Activated T-helper 17 cell treated with anti-CD3 and anti-CD28 coated beads, Interleukin-2, amount 50 U/mL, for 72 hours (primary cell): ENCODE data around the gene WDR70. TPM values are rescaled to one million over a fixed set of nuclear protein-coding genes. Genes with fewer than 3 reads are reported as not detected.
"Not testable (repeated sequence)": the region's sequence is repeated elsewhere in the genome, so short reads cannot be mapped to it uniquely, and the experiment has no call there.

Source experiments
- ATAC-seq: fragments of 150-1000 bp; cut with Tn5 transposase; replicated peaks from 2 replicates; pipeline ENCODE4 v1.10.0; 2021; ENCODE audit warnings: mild to moderate bottlenecking, moderate library complexity
- H3K27ac Mint-ChIP-seq: one replicate; pipeline ENCODE4 v1.8.0; 2022; ENCODE audit warnings: mixed read lengths
- H3K27me3 Mint-ChIP-seq: one replicate; pipeline ENCODE4 v1.8.0; 2022; ENCODE audit warnings: mixed read lengths
- H3K36me3 Mint-ChIP-seq: one replicate; pipeline ENCODE4 v1.8.0; 2022; ENCODE audit warnings: low read depth, mild to moderate bottlenecking, mixed read lengths
- H3K4me1 Mint-ChIP-seq: one replicate; pipeline ENCODE4 v1.8.0; 2022; ENCODE audit warnings: mixed read lengths
- H3K4me3 Mint-ChIP-seq: one replicate; pipeline ENCODE4 v1.8.0; 2022; ENCODE audit warnings: mild to moderate bottlenecking, mixed read lengths
- H3K9me3 Mint-ChIP-seq: one replicate; pipeline ENCODE4 v1.8.0; 2022; ENCODE audit warnings: mixed read lengths
- total RNA-seq, 2 donors: library from RNA; stranded (reverse); gene quantifications; one replicate each; pipeline ENCODE4 v1.2.3, GENCODE V29; 2022

Gene WDR70
- total RNA-seq, 2 donors from 2014 or later, result 20.2 to 39.4 TPM

DNA sequence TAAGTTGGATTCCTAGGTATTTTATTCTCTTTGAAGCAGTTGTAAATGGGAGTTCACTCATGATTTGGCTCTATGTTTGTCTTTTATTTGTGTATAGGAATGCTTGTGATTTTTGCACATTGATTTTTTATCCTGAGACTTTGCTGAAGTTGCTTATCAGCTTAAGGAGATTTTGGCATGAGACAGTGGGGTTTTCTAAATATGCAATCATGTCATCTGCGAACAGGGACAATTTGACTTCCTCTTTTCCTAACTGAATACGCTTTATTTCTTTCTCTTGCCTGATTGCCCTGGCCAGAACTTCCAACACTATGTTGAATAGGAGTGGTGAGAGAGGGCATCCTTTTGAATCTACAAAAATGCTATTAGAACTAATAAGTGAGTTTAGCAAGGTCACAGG lies 215.7 kb downstream of the WDR70 start:
- H3K27ac Mint-ChIP-seq, H3K9me3 Mint-ChIP-seq, H3K4me3 Mint-ChIP-seq, H3K4me1 Mint-ChIP-seq, ATAC-seq, H3K27me3 Mint-ChIP-seq: not testable (repeated sequence)
- peaks cover 24% of the 10 kb centered on the region for H3K36me3 Mint-ChIP-seq

DNA sequence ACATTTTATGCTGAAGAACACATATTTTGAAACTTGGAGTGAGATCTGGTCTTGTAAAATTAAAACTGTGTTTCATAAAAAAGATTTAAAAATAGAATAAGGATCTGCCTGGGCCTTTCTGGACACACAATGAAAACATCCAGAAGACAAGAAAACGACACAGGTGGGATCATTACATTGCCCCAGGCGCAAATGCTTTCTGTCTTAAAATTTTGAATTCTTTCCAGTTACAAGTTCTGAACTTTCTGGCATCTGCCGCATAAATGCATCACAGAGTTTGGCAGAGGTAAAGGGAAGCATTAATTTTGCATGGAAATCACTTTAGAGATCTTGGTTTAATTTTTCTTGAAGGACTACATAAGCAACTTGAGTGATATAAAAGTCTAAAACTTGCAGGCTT lies 219.6 kb downstream of the WDR70 start:
- no peak overlapping the region for H3K27ac Mint-ChIP-seq

DNA sequence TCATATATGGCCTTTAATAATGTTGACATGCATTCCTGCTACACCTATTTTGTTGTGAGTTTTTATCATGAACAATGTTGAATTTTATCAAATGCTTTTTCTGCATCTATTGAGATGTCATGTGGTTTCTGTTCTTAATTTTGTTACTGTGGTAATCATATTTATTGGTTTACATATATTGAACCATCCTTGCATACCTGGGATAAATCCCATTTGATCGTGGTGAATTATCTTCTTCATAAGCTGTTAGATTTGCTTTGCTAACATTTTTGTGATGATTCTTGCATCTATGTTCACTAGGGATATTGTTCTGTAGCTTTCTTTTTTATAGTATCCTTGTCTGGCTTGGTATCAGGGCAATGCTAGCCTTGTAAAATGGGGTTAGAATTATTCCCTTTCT lies 222.0 kb downstream of the WDR70 start:
- Mint-ChIP-seq H3K36me3 (peaks cover 31% of the 10 kb centered on the region), H3K9me3 (peaks cover 14% of the 10 kb centered on the region), H3K27ac (no peak overlapping the region), H3K27me3 (no peaks in the 10 kb centered on the region), H3K4me3 (no peak overlapping the region), H3K4me1 (no peaks in the 10 kb centered on the region)
- no peak for ATAC-seq

More for the DNA sequence above, 219.6 kb downstream of the WDR70 start:
- Mint-ChIP-seq H3K4me1 (no peaks in the 10 kb centered on the region), H3K9me3 (peaks cover 14% of the 10 kb centered on the region), H3K36me3 (peaks cover 25% of the 10 kb centered on the region), H3K27me3 (no peaks in the 10 kb centered on the region), H3K4me3 (no peak overlapping the region)
- ATAC-seq, result no peak

DNA sequence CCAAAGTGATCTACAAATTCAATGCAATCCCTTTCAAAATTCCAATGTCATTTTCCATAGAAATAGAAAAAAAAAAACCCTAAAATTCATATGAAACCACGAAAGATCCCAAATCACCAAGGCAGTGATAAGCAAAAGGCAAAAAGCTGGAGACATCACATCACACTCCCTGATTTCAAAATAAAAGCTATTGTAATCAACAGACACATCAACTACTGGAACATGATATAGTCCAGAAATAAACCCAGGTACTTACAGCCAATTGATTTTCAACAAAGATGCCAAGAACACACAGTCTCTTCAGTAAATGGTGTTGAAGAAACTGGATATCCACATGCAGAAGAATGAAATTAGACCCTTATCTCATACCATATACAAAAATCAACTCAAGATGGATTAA lies 224.0 kb downstream of the WDR70 start:
- Mint-ChIP-seq H3K4me1 (no peaks in the 10 kb centered on the region), H3K36me3 (peaks cover 36% of the 10 kb centered on the region), H3K27me3 (no peaks in the 10 kb centered on the region), H3K4me3 (no peak overlapping the region), H3K27ac (no peak overlapping the region), H3K9me3 (peaks cover 13% of the 10 kb centered on the region)
- ATAC-seq, result no peak

DNA sequence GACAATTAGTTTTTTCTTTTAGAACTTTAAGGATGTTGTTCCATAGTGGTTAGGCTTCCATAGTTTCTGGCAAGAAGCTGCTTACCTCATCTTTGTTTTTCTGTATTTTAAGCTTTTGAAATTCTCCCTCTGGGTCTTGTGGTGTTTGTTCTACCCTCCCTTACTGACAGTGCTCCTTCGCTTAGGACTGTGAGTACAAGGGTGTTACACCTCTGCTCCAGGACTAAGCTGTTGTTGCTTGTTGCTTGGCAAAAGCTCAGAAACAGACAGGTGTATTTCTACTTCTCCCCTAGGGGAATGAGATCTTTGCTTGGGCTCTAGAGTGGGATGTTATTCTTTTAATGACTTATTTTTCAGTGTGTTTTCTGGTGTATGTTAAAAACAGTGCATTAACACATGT lies 225.2 kb downstream of the WDR70 start:
- H3K27ac Mint-ChIP-seq, result no peak overlapping the region
- H3K4me1 Mint-ChIP-seq, result no peaks in the 10 kb centered on the region
- no peaks in the 10 kb centered on the region for H3K27me3 Mint-ChIP-seq
- peaks cover 5% of the 10 kb centered on the region for H3K9me3 Mint-ChIP-seq
- H3K4me3 Mint-ChIP-seq, result no peak overlapping the region
- no peak for ATAC-seq
- H3K36me3 Mint-ChIP-seq, result peaks cover 39% of the 10 kb centered on the region

DNA sequence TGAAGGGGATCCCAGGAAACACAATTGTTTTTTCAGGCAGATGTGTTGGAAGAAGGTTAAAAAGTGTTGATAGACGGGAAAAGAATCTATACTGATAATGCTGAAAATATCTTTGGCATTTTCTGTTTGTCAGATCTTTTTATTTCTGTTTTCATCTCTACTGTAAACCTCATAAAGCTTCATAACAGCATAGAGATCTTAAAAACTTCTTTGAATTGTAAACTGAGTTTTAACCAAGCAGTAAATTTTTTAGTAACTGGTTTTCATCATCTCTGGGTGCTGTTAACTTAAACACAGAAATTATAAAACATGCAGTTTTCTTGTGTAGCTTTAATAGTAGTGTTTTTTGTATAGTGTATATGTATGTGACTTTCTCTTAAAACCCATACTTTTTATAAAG lies 227.0 kb downstream of the WDR70 start:
- Mint-ChIP-seq H3K27me3 (no peaks in the 10 kb centered on the region), H3K27ac (no peak overlapping the region), H3K4me3 (no peak overlapping the region), H3K36me3 (peaks cover 39% of the 10 kb centered on the region), H3K4me1 (no peaks in the 10 kb centered on the region), H3K9me3 (peaks cover 5% of the 10 kb centered on the region)
- ATAC-seq, result no peak

DNA sequence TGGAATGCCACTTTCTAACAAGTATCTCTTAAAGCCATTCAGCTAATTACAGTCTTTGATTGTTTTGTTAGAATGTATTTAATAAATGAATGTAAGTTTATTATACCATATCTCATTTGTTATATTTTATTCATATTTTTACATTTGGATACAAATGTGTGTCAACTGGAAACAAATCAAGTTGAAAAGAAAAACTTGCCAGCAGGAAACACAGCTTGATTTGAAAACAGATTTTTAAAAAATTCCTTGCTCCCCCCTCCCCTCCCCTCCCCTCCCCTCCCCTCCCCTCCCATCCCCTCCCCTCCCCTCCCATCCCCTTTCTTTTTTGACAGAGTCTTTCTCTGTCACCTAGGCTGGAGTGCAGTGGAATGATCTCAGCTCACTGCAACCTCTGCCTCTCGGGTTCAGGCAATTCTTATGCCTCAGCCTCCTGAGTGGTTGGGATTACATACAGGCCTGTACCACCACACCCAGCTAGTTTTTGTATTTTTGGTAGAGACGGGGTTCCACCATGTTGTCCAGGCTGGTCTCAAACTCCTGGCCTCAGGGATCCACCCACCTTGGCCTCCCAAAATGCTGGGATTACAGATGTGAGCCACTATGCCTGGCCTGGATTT lies 227.6 kb downstream of the WDR70 start:
- H3K4me1 Mint-ChIP-seq, result no peaks in the 10 kb centered on the region
- peaks cover 33% of the 10 kb centered on the region for H3K36me3 Mint-ChIP-seq
- H3K27me3 Mint-ChIP-seq, result no peaks in the 10 kb centered on the region
- no peak overlapping the region for H3K4me3 Mint-ChIP-seq
- no peak for ATAC-seq
- peaks cover under 1% of the 10 kb centered on the region for H3K9me3 Mint-ChIP-seq
- H3K27ac Mint-ChIP-seq, result no peak overlapping the region

DNA sequence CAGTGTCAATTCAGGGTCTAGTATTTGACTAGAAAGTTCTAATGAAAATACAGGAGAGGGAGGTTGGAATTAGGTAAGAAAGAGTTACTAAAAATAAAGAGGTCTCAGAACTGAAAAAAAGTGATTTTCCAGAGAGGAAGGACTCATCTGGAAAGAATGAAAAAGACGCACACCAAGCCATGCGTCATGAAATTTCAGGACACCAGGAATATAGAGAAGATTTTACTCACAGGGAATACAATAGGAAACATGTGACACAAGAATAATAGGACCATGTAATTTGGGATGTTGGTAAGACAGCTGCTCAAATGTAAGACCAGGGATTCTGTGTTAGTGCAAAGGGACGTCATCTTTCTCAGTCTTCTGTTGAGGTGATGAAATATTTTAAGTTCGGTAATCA lies 236.1 kb downstream of the WDR70 start:
- H3K9me3 Mint-ChIP-seq, result no peaks in the 10 kb centered on the region
- no peaks in the 10 kb centered on the region for H3K27me3 Mint-ChIP-seq
- no peak for ATAC-seq
- H3K27ac Mint-ChIP-seq, result no peak overlapping the region
- no peaks in the 10 kb centered on the region for H3K4me1 Mint-ChIP-seq
- no peak overlapping the region for H3K4me3 Mint-ChIP-seq
- peaks cover 34% of the 10 kb centered on the region for H3K36me3 Mint-ChIP-seq

DNA sequence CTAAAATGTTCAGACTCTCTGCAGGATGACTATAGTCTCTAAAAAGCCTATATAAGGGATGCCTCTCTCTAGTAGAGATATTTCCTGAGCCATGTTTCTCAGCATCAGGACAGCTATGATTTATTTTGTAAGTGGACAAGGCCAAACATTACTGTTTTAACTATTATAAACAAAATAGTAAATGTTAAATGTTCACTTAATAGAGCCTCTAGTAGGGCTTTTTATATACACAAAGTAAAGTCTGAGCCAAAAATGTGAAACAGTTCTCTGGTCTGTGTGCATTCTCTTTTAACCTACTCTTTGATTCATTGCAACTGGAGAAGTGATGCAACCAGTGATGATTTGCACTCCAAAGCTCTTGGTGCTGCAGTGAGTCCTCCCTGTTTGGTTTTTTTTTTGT lies 240.2 kb downstream of the WDR70 start:
- H3K4me3 Mint-ChIP-seq, result no peak overlapping the region
- no peak overlapping the region for H3K27ac Mint-ChIP-seq
- no peak for ATAC-seq
- no peaks in the 10 kb centered on the region for H3K4me1 Mint-ChIP-seq
- peaks cover 41% of the 10 kb centered on the region for H3K36me3 Mint-ChIP-seq
- H3K27me3 Mint-ChIP-seq, result no peaks in the 10 kb centered on the region
- H3K9me3 Mint-ChIP-seq, result peaks cover 4% of the 10 kb centered on the region

DNA sequence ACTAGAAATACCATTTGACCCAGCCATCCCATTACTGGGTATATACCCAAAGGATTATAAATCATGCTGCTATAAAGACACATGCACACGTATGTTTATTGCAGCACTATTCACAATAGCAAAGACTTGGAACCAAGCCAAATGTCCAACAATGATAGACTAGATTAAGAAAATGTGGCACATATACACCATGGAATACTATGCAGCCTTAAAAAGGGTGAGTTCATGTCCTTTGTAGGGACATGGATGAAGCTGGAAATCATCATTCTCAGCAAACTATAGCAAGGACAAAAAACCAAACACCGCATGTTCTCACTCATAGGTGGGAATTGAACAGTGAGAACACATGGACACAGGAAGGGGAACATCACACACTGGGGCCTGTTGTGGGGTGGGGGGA lies 243.2 kb downstream of the WDR70 start:
- H3K4me3 Mint-ChIP-seq, ATAC-seq, H3K9me3 Mint-ChIP-seq, H3K27ac Mint-ChIP-seq, H3K27me3 Mint-ChIP-seq, H3K4me1 Mint-ChIP-seq: not testable (repeated sequence)
- peaks cover 31% of the 10 kb centered on the region for H3K36me3 Mint-ChIP-seq

DNA sequence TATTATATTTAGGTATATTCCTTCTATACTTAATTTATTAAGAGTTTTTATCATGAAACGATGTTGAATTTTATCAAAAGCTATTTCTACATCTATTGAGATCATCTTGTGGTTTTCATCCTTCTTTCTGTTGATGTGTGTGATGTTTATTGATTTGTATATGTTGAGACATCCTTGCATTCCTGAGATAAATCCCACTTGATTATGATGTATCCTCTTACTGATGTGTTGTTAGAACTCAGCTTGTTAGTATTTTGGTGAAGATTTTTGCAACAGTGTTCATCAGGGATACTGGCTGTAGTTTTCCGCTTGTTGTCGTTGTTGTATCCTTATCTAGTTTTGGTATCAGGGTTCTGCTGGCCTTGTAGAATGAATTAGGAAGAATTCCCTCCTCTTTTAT lies 247.1 kb downstream of the WDR70 start:
- H3K9me3 Mint-ChIP-seq, result peaks cover 28% of the 10 kb centered on the region
- no peak overlapping the region for H3K27ac Mint-ChIP-seq
- H3K36me3 Mint-ChIP-seq, result peaks cover 40% of the 10 kb centered on the region
- no peak overlapping the region for H3K4me3 Mint-ChIP-seq
- no peaks in the 10 kb centered on the region for H3K4me1 Mint-ChIP-seq
- no peak for ATAC-seq
- no peaks in the 10 kb centered on the region for H3K27me3 Mint-ChIP-seq

DNA sequence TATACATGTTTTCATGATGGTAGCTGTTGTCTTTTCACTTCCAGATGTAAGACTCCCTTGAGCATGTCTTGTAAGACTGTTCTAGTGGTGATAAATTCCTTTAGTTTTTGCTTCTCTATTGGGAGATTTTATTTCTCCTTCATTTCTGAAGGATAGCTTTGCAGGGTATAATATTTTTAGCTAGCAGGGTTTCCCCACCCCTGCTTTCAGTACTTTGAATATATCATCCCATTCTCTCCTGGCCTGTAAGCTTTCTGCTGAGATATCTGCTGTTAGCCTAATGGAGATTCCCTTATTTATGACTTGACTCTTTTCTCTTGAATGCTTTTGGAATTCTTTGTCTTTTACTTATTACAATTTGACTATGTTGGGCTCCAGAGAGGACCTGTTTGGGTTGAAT lies 249.8 kb downstream of the WDR70 start:
- H3K4me1 Mint-ChIP-seq, result no peaks in the 10 kb centered on the region
- H3K4me3 Mint-ChIP-seq, result no peak overlapping the region
- H3K9me3 Mint-ChIP-seq, result peaks cover 28% of the 10 kb centered on the region
- peaks cover 32% of the 10 kb centered on the region for H3K36me3 Mint-ChIP-seq
- no peaks in the 10 kb centered on the region for H3K27me3 Mint-ChIP-seq
- no peak for ATAC-seq
- H3K27ac Mint-ChIP-seq, result no peak overlapping the region

DNA sequence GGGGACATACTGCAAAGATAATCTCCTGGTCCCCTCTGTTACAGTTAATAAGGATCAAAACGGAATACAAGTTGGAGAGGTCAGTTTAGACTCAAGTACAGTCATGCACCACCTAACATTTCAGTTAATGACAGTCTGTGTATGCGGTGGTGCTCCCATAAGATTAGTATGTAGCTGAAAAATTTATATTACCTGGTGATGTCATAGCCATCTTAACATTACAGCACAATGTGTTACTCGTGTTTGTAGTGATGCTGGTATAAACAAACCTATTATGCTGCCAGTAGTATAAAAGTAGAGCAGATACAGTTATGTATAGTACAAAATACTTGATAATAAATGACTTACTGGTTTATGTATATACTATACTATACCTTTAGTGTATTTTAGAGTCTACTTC lies 252.8 kb downstream of the WDR70 start:
- Mint-ChIP-seq H3K4me1 (no peaks in the 10 kb centered on the region), H3K27ac (no peak overlapping the region), H3K4me3 (no peak overlapping the region), H3K36me3 (peaks cover 27% of the 10 kb centered on the region), H3K9me3 (peaks cover 29% of the 10 kb centered on the region), H3K27me3 (no peaks in the 10 kb centered on the region)
- no peak for ATAC-seq

DNA sequence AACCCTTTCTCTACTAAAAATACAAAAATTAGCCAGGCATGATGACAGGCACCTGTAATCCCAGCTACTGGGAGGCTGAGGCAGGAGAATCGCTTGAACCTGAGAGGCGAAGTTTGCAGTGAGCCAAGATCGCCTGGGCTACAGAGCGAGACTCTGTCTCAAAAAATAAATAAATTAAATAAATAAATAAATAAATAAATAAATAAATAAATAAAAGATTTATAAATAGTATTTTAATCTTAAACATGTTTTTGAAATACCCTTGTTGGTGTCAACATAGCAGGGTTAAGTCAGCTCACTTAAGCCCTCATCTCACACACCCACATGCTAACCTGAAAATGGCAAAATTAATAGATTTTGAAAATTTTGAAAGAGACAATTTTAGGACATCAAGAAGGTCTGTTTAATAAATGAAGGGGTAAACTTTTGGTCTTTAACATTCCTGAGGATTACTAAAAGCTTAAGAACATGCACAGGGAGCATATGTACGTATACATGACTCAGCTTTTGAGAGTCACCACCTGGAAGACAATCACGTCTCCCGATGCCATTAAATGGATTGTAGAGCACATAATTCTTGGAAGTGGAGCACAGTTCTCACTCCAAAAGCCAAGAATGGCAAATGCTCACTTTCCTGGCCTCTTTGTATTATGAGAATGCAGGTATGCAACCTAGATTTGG lies 258.2 kb downstream of the WDR70 start:
- Mint-ChIP-seq H3K27me3 (no peaks in the 10 kb centered on the region), H3K4me3 (no peak overlapping the region), H3K27ac (no peak overlapping the region), H3K9me3 (peaks cover 4% of the 10 kb centered on the region), H3K36me3 (no peaks in the 10 kb centered on the region), H3K4me1 (no peaks in the 10 kb centered on the region)
- no peak for ATAC-seq

DNA sequence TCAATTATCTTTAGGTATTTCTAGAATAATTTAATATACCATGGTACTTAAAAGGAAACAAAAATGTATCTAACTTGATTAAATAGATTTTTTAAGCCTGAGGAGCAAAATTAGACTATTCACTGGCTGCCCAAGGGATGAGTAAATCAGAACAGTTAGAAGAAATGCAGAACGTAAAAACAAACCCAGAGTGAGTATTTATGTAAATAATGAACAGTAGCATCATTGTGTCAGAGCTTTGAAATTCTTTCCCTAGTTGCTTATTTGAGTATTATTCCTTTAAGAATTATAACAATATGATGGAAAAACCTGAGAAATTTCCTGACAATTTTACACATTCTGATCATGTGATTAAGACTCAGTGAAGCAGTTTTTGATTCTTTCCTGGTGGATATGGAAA lies 259.8 kb downstream of the WDR70 start:
- H3K27me3 Mint-ChIP-seq, result no peaks in the 10 kb centered on the region
- ATAC-seq, result no peak
- peaks cover 8% of the 10 kb centered on the region for H3K9me3 Mint-ChIP-seq
- H3K4me1 Mint-ChIP-seq, result no peaks in the 10 kb centered on the region
- no peak overlapping the region for H3K27ac Mint-ChIP-seq
- no peak overlapping the region for H3K4me3 Mint-ChIP-seq
- no peaks in the 10 kb centered on the region for H3K36me3 Mint-ChIP-seq
